Non-pigmented ciliary epithelial cell (primary cell): ENCODE results near the gene RIN3.

Experiments used
- DNase-seq: peaks from one replicate; pipeline ENCODE4 v3.0.0-alpha.2; 2010; ENCODE audit warnings: low read depth

RIN3 gene

DNA sequence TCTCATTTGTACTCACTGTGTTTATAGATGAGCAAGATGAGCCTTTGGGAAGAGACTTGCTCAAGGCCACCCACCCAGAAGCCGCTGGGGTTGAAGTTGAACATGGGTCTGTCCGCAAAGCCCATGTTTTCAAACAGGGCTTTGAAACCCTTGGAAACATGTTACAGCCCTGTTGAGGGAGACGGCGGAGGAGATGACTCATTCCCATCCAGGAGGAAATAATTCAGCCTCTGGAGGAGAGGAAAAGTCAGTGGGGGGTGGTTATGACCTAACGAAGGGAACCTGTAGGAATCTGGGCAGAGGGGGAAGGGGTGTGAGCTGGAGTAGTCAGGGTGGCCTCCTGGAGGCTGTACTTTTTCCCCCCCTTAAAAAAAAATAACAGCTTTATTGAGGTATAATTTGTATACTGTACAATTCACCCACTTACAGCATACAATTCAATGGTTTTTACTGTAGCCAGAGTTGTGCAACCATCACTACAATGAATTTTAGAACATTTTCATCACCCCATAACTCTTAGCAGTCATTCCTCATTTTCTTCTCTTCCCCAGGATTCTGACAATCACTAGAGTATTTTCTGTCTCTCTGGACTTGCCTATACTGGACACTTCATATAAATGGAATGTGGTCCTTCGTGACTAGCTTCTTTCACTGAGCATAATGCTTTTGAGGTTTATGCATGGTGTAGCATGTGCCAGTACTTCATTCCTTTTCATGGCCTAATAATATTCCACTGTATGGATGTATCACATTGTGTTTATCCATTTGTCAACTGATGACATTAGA lies 1.9 kb upstream of the RIN3 start:
- peak; percentile 88 for DNase-seq

DNA sequence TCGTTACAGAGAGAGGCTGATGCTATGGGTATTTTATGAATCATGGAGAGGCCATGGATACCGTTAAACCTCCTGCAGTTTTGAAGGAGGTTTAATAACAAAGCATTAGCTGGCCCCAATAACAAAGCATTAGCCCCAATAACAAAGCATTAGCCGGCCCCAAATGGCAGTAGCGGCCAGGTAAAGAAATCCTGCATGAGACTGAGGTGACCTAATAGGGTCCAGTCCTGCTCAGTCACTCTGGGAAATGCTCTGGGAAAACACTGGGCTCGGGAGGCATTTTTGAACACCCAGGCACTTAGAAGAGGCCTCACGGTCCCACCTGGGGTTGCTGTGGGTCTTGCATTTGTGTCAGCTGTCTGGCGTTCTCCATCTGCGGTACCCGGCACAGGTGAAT lies 776 bp upstream of the RIN3 start:
- DNase-seq = no peak

DNA sequence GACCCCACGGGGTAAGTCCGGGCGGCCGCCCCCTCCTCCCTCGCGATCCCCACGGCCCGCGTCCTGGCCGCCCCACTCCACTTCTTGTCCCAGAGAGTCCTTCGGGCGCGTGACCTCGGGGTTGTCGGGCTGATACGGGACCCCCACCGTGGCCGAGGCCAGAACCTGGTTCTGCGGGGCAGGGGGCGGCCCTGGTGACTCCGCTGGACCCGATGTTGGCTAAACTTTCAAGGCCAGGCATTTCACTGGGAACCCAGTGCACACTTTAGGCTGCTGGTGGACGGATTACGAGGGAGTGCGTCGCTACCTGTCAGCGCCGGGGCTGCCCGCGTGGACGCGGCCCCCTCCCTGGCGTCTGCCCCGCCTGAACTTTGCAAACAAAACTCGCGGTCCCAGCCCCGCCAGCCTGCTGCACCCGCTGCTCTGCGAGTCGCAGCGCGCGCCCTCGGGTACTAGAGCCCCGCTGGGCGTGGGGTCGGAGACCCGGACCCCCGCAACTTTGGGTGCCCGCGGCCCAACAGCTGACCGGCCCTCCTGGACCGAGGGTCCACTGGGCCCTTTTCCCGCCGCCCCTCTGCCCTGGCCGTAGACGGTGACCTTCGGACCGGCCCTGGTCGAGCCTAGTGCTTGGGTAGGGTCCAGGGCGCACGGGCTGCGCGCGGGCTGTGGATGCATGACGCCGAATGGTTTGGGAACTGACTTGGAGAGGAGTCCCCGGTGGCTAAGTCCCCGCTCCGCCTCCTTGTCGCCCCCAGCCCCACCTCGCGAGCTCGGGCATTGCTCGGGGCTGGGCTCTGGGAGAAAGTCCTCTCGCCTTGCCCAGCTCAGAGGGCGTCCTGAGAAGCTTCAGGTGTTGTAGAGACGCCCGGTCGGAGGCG lies 624 bp downstream of the RIN3 start:
- DNase-seq = no peak

DNA sequence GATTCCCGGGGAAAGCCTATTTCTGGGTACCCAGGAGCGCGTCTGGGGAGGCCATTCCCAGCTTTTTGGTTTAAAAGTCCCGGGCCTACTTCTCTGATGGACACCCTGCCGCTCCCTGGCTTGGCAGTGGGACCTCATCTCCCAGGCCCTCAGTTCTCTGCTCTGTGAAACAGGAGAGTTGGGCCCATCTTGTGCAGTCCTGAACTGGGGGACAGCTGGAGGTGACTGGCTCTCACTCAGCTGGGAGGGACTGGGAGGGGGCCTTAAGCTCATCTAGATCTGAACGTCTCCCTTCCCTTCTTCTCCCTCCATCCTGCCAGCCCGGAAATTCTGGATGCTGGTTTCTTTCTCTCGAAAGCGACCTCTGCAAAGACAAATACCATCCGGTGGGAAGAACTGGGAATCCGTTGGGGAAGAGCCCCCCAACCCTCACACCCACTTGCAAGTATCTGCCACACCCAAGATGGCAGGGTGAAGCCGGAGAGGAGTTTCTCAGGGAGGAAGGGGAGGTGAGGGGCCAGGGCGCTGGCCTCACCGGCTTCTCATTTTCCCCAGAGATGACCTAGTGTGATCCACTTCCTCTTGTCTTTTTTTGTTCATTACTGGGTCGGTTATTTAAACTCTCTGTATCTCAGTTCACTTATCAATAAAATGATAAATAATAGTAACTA lies 1.4 kb downstream of the RIN3 start:
- DNase-seq = no peak

DNA sequence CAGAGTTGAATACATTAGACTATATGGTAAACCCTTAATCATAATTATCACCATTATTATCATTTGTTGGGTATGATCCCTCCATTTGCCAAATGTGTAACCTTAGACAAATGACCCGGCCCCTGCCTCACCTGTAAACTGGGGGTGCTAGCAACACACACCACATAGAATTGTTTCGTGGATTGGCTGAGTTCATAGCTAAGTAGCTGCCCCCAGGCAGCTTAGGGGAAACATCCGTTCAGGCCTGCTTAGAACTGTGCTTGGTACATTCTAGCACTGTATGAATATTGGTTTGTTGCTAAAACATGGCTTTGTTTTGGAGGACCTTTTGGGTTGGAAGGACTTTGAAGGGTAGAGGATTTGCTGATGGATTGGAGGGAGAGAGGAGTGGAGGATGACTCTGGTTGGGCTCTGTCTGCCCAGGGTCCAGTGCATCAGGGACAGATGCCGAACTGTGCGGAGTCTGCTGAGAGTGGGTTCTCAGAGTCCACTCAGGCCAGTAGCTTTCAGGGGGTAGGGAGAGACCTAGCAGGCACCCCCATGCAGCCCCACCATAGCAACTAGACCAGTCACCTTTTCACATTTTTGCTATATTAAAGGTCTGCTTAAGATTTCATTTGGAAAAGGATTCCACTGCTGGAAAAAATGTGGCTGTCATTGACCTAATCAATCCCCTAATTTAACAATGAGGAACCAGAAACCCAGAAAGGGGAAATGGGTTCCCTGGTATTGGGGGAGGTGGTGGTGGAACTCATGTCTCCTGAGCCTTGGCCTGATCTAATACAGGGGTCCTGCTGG lies 2.2 kb downstream of the RIN3 start:
- no peak for DNase-seq

DNA sequence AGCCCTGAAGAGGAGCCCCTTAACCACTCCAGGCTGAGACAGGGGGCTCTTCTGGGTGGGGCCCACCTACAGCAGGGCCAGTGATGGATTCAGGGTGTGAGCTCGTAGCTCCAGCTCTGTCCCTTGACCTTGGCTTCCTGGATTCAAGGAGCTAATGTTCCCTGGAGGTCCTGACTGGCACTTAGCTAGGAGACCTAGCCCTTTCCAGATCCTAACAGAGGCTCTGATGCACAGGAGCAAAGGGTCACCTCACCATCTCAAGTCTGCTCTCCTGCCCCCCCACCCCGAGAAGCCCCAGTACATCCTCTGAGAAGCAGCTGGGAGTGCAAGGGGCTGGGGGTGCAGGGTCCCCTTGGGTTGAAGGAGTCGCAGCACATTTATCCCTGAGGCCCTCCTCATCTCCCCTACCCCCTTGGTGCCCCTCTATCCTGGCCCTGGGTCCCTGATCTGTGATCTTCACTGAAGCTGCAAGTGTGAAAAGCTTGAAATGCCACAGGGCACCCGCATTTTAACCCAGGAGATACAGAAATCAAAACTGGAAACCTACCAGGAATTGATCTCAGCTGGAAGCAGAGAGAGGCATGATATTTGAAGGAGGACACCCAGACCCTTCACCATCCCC lies 2.9 kb downstream of the RIN3 start:
- no peak for DNase-seq

DNA sequence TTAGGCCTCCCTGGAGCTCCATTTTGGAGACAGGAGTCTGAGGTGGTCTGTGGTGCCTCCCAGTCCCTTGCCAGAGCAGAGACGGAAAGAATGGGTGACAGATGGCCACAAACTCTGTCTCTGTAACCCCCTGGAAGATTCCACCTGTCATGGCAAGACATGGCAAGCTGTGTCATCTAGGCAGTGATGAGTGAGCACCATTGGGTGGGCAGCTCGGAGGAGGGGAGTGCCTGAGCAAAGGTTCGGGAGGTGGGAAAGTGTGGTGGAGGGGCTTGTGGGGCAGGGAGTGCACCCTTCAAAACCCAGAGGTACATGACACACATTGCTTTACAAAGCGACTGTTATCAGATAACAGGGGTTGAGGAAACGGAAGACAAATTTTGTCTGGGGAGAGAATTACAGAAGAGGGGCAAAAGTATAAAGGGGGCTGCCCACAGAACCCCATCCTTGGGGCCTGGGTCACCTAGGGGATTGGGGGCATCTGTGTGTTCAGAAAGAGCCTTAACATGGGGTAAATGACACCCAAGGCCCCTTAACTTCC lies 3.5 kb downstream of the RIN3 start:
- DNase-seq = no peak

DNA sequence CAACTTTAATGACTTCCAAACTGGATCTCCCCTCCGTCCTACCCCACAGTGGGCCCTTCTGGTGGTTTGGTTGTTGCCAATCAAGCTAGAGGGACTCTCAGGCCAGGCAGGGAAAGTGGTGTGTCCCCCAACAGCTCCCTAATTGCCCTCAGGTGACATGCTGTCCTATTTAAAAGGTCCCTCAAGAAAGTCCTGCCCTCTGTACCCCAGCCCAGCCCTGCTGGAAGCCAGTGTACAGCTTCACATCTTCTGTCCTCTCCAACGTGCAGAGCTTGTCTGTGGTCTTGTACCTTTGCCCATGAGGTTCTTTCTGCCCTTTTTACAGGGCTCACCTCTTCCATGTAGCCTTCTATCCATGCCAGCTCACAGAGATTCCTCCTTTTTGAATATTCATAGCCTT lies 4.2 kb downstream of the RIN3 start:
- no peak for DNase-seq

DNA sequence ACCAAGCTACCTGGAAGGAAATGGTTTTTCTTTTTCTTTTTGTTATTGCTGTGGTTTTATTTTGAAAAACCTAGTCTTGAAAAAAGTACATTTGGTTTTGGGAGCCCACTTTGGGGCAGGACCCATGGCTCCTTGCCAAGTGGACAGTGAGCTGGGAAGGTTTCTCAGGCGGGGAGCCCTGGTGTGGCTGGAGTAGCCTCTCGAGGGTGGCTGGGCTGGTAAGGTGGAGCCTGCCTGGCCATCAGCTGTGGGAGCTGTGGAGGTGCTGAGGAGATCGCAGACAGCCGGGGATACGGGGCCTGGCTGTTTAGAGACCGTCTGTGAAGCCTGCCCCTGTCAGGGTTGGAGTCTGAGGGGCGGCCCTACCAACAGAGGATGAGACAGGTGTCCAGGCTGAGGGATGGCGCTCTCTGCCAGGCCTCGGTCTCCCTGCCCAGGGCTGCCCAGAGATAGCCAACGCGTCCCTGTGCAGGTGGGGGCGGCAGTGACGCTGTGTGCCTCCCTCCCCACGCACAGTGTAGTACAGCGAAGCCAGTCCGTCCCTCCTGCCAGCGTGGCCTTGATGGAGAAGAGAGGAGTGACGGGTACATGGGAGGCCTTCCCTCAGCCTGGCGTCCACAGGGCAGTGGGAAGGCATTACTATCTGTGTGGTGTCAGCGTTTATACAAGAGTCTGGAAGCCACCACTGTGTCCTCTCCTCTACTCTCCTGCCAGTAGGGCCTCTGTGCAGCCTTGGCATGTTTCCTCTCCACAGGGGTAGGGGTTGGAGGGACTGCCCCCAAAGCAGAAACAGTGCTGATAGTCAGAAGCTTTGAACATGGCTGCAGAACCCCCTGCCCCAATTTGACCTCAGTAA lies 5.9 kb downstream of the RIN3 start:
- DNase-seq = no peak

DNA sequence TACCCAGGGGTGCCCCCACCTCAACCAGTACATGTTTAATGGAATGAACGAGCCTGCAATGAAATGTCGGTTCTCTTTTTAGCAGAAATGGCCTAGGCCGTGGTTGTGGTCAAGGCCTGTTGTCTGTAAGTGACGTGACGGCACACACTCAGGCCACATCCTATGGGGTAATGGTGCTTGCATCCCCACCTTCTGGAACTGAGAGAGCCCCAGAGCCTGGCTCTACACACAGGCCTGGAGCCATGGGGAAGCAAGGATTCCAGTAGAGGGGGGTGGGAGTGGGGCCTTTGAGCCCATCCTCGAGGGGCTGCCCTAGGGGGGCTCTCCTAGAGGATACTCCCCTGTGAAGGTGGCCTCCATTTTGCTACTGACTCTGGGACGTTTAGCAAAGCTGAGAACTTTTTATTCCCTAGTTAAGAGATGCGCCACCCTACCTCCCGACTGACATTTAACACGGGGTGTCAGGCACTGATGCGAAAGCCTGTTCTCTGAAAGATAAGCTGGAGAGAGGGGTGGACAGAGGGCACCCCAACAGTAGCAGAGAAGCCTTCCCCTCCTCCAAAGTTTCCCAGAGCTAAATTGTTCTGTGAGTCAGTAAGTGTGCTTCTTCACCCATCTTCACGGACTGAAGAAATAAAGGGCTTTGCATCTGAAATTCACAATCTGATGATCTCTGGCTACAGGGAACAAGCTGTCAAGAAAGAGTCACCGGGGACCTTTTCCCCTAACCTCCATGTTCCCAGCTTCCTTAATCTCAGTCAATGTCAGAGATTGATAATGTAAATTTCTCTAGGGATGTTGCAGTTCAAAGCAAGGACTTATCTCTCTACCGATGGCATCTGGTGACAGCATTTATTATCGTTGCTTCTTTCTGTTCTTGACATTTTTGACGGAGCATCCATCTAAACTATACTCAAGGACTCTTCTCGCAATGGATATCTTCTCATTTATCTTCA lies 6.8 kb downstream of the RIN3 start:
- DNase-seq = no peak

DNA sequence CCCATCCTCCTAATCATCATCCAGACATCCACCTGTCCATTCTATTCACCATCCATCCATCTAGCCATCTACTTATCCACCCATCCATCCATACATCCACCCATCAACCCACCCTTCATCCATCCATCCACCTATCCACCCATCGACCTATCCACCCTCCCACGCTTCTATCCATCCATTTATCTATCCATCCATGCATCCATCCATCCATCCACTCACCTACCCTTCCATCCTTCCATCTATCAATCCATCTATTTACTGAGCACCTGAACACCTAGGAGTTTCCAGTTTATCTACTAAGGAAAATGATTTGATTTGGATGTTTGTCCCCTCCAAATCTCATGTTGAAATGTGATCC lies 7.5 kb downstream of the RIN3 start:
- DNase-seq = no peak

DNA sequence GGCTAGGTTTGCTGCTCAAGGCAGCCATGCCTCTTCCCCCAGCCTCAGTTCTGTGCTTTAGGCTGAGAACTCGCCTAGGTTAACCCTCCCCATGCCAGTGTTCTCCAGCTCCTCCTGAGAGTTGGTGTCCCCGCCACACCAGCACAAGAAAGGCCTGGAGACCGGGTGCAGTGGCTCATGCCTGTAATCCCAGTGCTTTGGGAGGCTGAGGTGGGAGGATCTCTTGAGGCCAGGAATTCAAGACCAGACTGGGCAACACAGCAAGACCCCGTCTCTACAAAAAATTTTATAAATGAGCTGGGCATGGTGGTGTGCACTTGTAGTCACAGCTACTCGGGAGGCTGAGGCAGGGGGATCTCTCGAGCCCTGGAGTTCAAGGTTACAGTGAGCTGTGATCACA lies 10.2 kb downstream of the RIN3 start:
- DNase-seq = no peak

DNA sequence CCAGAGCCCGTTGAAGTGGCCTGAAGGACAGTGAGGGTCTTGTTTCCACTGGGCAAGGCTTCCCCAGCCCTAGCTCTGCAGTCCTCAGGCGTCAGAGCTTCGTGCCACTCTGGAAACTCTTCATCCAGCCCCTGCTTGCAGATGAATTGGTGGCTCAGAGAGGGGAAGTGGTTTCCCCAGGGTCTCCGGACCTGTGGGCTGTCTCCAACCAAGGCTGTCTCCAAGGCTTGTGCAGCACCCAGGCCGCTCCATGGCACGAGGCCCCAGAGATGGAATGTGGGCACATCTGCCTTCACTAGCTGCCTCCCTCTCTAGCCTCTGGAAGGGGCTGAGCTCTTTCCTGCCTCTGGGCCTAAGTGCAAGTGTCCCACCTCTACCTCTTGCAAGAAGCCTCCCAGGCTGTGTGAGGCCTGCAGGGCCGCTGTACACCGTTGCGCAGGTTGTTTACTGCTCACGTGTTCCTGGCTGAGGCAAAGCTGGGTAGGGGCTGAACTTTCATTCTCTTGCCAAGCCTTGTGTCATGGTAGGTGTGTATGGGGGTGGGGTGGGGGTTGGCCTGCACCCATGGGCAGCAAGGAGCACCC lies 11.1 kb downstream of the RIN3 start:
- DNase-seq = no peak

DNA sequence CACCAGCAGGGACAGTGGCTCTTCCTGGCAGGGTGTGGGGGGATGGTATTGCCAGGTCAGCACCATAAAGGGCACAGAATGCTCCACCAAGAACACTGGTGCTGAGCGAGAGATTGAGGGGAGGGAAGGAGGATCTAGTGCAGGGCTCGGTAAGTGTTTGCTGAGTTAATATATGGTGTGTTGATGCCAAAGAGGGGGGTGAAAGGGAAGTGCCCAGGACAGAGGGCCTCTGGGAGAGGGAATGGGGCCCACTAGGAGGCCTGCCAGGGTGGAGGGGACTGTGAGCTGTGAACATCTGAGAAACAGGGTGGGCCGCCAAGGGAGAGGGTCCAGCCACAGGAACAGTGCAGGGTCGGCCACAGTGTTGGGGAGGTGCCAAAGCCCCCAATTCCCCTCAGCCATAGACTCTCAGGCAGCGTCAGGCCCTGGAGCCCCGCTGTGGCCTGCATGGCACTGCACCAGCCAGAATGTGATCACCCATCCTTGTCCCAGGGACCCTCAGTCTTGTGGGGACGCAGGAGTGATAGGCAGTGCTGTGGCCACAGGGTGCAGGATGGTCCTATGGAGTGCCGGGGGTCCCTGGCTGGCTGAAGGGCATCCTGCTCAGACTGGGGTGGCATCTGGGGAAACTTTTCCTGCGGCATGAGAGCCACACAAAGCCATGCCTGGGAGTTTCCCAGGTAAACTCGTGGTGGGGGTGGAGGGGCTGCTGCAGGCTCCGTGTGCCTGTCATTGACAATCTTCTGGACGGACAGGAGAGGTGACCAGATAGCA lies 11.9 kb downstream of the RIN3 start:
- no peak for DNase-seq

DNA sequence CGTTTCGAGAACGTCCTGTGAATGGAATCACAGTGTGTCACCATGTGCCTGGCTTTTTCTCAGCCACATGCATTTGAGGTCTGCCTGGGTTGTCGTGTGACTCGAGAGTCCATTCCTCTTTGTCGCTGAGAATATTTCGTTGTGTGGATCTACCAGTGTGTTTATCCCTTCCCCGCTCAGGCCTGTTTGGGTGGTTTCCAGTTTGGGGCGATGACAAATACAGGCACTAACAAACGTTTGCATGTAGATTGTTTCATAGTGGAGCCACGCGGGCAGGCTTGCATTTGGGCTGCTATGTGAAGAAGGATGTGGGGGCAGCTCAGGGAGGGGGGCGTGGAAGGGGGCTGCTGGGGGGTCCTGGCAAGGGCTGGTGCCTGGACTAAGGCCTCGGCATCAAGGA lies 14.1 kb downstream of the RIN3 start:
- DNase-seq = no peak

DNA sequence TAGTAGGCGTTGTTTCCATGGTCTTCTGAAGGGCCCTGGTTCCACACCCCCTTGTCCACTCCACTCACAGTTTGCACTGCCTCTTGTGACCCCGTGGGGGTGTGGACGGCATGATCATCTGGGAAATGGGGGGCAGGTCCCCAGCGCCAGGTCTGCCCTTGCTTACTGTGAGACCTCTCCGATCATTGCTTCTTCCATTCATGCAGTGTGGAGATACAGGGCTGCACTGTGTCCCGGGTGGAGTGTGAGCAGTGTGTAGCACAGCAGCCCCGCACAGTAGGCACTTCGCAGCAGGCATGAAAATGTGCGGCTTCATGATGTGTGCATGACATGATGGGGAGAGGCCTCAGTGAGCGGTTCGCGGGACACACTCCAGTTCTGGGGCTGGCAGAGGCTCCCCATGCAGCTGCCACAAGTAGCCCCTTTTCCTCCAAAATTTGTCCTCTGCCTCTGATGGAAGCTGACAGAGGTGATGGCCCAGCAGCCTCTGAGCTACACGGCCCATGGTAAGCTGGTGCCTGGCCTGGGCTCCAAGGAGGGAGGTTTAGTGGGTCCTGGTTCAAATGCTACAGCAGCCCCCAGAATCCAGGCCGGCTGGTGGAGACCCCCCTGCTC lies 15.0 kb downstream of the RIN3 start:
- DNase-seq = no peak

DNA sequence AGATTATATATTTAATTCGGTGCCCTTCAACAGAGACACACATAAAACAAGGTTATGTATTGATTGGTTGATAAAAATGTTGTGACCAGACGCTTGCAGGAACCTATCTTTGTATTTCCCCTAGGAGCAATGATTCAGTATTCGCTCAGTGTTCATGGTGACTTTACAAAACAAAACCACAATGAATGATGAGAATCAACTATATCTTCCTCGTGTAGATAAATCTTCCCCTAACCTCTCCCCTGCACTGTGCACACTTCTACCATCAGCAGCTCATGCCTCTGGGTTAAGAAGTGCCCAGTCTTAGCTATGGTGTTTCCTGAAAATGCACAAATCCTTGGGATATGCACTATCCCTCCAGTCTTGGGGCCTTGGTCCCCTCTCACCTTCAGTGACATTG lies 16.3 kb downstream of the RIN3 start:
- DNase-seq = no peak
